Measurements from ENCODE around the gene RAPGEF6. TPM values are rescaled to one million over a fixed set of nuclear protein-coding genes. Genes with fewer than 3 reads are reported as not detected.
A peak's percentile ranks its signal among the peaks of the same experiment; 100 is the strongest.
"Not testable (repeated sequence)": the region's sequence is repeated elsewhere in the genome, so short reads cannot be mapped to it uniquely, and the experiment has no call there.

The RAPGEF6 gene
- total RNA-seq, 1 donor from 2014 or later: 30.8 TPM

DNA sequence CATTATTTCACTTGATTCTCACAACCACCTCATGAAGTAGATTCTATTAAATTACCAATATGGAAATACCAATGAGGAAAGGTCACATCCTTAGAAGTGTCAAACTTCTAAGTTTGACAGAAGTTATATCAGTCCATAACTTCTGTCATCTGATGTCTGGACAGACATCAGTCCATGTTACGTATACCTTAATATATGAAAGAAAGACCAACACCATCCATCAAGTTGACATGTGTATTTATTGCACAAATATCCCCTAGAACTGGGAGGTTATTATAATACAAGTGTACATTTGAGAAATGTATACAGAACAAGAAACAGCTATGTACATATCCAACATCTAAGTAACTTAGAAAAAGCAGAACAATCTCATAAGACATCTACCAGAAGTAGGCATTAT lies 6.5 kb upstream of the RAPGEF6 start:
- DNase-seq: no peak

GRCh38 chr5:131640043-131640856 lies 5.2 kb upstream of the RAPGEF6 start:
- no peak for DNase-seq

DNA sequence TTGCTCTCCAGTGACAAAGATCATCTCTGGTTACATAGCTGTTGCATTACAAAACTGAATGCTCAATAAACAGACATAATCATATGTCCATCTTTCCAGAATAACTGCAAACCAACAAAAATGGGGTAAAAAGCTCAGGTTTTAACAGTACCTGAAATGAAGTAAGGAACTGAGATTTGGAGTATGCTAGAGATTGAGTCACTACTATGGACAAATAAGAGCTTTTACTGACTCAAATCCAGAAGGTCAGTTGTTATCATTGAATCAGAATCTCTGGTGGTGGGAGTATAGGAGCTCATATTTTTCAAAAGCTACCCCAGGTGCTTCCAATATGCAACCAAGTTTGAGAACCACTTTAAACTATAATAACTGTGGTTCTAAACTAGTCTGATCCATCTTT lies 4.1 kb upstream of the RAPGEF6 start:
- DNase-seq: no peak

- DNase-seq: no peak
These were observed 2.7 kb upstream of the RAPGEF6 start for GRCh38 chr5:131637694-131638093.

GRCh38 chr5:131635684-131636572 lies 899 bp upstream of the RAPGEF6 start:
- peak; percentile 53 for DNase-seq

GRCh38 chr5:131634666-131634995 lies 398 bp downstream of the RAPGEF6 start:
- peak; percentile 22 for DNase-seq

DNA sequence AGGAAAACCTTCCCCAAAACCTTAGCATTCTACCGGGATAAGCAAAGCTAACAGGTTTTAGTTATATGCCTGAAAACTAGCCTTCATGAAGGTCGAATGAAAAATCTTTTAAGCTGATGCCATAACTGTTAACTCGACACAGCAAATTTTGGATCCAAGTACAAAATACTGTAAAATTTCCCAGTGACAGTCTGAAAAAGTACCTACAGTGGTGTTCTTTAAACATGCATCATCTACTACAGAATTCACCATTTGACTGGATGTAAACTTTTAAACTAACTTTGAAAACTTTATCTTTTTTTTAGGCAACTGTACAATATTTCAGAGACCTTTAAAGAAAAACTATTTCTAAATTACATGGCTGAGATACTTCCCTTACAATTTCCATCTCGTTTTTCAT lies 791 bp downstream of the RAPGEF6 start:
- no peak for DNase-seq

- no peak for DNase-seq
These were observed 1.2 kb downstream of the RAPGEF6 start for GRCh38 chr5:131633830-131634229.

DNA sequence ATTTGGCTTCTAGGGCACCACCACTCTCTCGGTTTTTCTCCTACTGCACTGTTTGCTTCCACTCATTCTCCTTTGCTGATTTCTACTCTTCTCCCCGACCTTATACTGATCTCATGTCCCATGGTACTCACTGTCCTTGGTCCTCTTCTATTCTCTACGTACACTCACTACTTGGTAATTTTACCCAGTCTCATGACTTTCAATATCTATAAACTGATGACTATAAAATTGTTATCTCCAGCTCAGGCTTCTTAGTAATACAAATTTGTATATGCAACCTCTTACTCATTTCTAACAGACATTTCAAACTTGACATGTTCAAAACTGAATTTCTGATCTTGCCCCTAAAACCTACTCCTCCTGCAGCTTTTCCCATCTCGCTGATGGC lies 4.1 kb downstream of the RAPGEF6 start:
- no peak for DNase-seq

GRCh38 chr5:131630208-131630962 lies 4.6 kb downstream of the RAPGEF6 start:
- no peak for DNase-seq

GRCh38 chr5:131628990-131629389 lies 6.0 kb downstream of the RAPGEF6 start:
- DNase-seq: no peak

GRCh38 chr5:131627207-131627865 lies 7.7 kb downstream of the RAPGEF6 start:
- DNase-seq: no peak

DNA sequence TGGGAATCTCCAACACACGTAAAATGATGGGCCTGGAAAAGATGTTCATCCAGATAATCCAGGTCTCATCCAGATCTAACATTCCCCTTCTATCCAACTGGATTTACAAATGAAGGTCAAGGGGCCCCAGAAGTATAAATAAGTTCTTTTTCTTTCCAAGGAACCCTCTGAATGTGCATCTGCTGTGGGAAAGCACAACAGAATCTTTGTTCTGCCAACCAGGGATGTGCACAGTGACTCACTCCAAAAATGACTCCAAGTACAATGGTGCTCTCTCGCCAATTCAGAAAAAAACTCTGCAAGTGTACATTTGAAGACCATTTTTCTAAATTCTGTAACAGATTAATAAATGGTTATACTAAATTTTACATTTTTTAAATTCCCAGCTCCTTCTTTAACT lies 12.4 kb downstream of the RAPGEF6 start:
- DNase-seq: no peak

- DNase-seq: not testable (repeated sequence)
These were observed 13.9 kb downstream of the RAPGEF6 start for GRCh38 chr5:131621164-131621563.

DNA sequence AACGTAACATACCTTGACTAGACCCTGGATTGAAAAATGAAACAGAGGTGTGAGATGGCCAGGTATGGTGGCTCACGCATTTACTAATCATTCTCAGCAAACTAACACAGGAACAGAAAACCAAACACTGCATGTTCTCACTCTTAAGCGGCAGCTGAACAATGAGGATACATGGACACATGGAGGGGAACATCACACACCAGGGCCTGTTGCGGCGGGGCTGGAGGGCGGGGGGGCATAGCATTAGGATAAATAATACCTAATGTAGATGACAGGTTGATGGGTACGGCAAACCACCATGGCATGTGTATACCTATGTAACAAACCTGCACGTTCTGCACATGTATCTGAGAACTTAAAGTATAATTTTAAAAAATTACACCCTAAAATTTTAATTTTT lies 15.9 kb downstream of the RAPGEF6 start:
- no peak for DNase-seq

GRCh38 chr5:131617140-131617822 lies 17.7 kb downstream of the RAPGEF6 start:
- no peak for DNase-seq

DNA sequence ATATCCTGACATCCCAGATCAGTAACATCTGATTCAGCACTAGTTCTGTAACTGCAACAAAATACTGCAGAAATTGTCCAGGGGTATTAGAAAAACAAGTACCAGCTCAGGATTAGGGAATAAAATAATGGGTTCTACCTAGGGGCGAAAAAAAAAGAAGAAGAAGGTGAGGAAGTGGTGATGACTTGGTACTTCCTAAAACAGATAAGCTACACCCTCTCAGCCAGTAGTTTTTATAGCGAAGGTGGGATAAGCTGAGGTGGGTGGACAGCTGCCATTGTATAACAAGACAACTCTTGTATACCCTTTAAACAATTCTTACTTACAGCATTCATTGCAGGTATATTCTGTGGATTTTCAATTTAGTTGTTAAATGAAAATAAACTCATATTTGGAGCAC lies 19.1 kb downstream of the RAPGEF6 start:
- no peak for DNase-seq

DNA sequence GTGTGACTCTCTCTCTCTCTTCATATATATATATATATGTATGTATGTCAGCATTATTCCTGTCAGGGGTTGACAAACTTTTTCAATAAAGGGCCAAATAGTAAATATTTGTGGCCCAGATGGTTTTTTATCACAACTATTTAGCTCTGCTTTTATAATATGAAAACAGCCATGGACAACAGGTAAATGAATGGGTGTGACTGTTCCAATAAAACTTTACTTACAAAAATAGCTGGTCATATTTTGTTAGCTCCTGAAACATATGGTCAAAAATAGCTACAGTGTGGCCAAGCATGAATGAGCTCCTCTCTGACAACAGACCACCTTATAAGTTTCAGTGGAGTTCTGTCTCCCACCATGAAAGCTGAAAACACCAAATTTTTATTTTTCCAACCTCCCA lies 21.6 kb downstream of the RAPGEF6 start:
- DNase-seq: no peak

DNA sequence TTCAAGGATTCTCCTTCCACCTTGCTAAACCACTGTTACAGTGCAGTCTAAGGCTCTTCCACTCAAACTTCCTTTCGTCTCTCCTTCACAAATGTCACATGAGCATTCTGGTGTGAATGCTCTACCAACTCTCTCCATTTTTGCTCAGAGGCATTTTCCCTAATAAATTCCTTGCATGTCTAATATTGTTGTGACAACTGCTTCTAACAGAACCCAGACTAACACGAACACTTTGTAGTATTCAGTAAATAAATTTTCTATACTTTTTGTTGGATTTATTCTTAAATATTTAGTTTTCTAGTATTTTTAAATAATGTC lies 24.0 kb downstream of the RAPGEF6 start:
- no peak for DNase-seq

DNA sequence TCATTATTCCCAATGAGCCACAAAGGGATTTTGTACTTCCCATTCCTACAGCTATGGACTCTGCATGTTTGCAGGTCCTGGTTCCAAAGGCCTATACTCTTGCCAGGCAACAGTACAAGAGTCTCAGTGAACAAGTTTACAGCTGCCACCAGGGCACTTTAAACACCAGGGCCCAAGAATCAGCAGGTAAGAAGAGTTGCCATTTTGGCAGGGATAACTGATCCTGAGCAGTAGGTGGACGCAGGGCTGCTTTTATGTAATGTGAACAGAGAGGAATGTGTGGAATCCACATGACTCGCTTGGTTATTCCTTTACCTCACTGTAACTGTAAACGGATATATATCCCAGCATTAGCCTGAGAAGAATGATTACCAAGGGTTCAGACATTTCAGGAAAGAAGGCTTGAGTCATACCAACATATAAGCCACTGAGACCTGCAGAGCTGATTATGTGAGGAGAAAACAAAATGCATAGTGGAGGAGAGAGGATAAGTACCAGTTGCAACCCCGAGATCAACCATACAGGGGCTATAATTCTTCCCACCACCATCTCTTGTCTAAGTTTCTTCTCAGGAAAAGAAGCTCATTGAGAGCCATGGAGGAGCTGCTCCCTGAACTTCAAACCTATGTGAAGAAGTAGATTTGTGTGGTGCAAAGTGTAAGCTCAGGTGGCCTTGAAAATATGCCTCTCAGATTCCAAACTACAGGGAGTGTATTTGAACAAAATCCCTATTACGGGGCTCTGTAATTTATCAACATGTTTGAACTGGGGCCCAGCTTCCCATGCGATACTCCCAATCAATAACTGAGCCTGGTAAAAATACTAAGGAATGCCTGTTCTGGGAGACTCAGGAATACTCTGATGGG lies 24.6 kb downstream of the RAPGEF6 start:
- DNase-seq: no peak

DNA sequence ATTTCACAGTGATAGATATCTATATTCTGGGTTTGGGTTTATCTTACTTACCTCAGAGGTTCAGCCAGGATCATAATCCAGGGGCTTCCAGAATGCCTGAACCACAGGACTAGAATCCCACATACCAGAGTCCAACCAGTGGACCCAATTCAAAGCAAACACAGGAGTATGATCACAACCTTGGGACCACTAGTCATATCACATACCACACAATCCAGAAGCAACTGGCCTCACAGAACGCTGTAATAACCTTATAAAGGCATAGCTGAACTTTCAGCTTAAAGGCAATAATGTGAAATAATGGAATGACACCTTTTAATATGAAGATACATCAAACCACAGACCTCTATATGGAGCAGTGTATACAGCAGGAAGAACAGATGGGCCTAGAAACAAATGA lies 25.3 kb downstream of the RAPGEF6 start:
- DNase-seq: no peak

Measured in skin of body (tissue), 2 donors.